ENCODE results near the gene NAT8L.

DNA sequence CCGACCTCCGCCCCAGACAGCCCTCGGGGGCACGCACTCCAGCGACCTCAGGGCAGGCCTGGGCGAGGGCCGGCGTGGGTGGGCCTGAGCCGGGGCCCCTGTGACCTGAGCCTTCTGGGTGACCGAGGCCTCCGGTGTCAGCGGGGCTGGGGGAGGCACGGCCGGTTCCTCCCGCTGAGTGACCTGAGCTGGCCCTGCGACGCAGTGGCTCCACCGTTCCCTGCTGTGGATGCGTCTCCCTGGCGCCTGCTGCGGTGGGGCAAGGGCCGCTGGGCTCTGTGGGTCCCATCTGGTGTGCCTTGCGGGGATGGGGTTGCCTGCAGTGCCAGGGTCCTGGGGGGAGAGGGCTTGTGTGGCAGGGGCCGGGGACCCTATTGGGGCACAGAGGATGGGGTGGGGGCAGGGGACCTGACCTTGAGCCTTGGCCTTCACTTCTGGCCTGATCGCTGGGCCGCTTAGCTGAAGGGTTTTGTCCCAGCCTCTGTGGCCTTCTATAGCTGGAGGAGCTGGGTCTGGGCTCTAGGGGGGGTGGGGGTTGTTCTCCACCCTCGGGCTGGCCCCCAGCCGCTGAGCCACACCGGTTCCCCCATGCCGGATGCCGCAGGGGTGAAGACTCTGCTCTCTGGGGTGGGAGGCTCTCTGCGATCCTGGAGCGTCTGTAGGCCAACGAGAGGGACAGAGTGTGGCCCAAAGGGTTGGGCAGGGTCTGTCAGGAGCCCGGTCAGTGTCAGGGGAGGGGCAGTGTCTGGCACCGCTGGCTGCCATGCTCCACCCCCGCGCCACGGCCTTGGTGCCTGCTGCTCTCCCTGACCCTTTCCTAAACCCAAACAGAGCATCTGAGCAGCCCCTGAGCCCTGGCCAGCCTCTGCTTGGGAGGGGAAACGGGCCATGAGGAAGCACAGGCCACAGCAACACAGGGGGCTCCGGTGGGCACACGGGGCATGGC, 2.3 kb downstream of the NAT8L start:
- no peak for TF ChIP-seq CTCF (IDR thresholded peaks at IDR 0.05 in 4 of 5, conservative IDR thresholded peaks at IDR 0.05 in 1 of 5)
- TF ChIP-seq POLR2A (IDR thresholded peaks at IDR 0.05): no peak
